Activated B cell treated with CpG ODN at 0.5 μM for 24 hours (primary cell): ENCODE data around the gene ADISSP. TPM values are rescaled to one million over a fixed set of nuclear protein-coding genes. Genes with fewer than 3 reads are reported as not detected.

ENCODE experiments used
- ATAC-seq: fragments of 200-7000 bp; cut with Tn5 transposase; one replicate; pipeline ENCODE4 v1.10.0; 2021; ENCODE audit warnings: low read depth, mild to moderate bottlenecking, moderate library complexity
- CTCF ChIA-PET: fragments of 350-600 bp; sonication (Branson Sonifier 250); formaldehyde crosslinking; loops from one replicate; lab custom pipeline; 2021; ENCODE audit warnings: antibody characterized with exemption; lab: Charles Lee
- POLR2A ChIA-PET: fragments of 350-600 bp; sonication (Branson Sonifier 250); formaldehyde crosslinking; loops from one replicate; lab custom pipeline; 2021; ENCODE audit warnings: antibody characterized with exemption; lab: Charles Lee
- DNase-seq: peaks from one replicate; pipeline ENCODE4 v3.0.0; 2022
- H3K27ac Mint-ChIP-seq: one replicate; pipeline ENCODE4 v1.8.0; 2020; ENCODE audit warnings: mixed read lengths
- H3K27me3 Mint-ChIP-seq: one replicate; pipeline ENCODE4 v1.8.0; 2021; ENCODE audit warnings: mixed read lengths
- H3K36me3 Mint-ChIP-seq: one replicate; pipeline ENCODE4 v1.8.0; 2021; ENCODE audit warnings: low read depth, mixed read lengths
- H3K4me1 Mint-ChIP-seq: one replicate; pipeline ENCODE4 v1.8.0; 2021; ENCODE audit warnings: mixed read lengths
- H3K4me3 Mint-ChIP-seq: one replicate; pipeline ENCODE4 v1.8.0; 2020; ENCODE audit warnings: mild to moderate bottlenecking, mixed read lengths
- H3K9me3 Mint-ChIP-seq: one replicate; pipeline ENCODE4 v1.8.0; 2020; ENCODE audit warnings: mixed read lengths
- CTCF ChIP-seq: fragments of 200-600 bp; IDR thresholded peaks from one replicate; pipeline ENCODE4 v1.8.0; 2022; ENCODE audit warnings: antibody characterized with exemption, mild to moderate bottlenecking
- intact Hi-C: fragments of 100-400 bp; cut with micrococcal nuclease; formaldehyde crosslinking; loops from one replicate; pipeline ENCODE4 v1.15.1; 2024
- total RNA-seq: library from RNA; stranded (reverse); gene quantifications from 2 replicates; pipeline ENCODE4 v1.2.3, GENCODE V29; 2022

Gene ADISSP
- total RNA-seq, 1 donor from 2014 or later: 29.9 TPM

GRCh38 chr20:3755814-3756480 lies 11.6 kb downstream of the ADISSP start:
- Mint-ChIP-seq H3K4me3 (no peak overlapping the region), H3K27ac (no peak overlapping the region), H3K27me3 (no peaks in the 10 kb centered on the region), H3K4me1 (peaks cover 12% of the 10 kb centered on the region), H3K36me3 (peaks cover 18% of the 10 kb centered on the region), H3K9me3 (no peaks in the 10 kb centered on the region)
- no peak for TF ChIP-seq CTCF
- DNase-seq (no peak), ATAC-seq (no peak)
- intact Hi-C loops: no loop called here
- CTCF ChIA-PET: interaction anchor here (1.0 to 5.5 kb wide), 3 partner anchors 12 to 100 kb away, joined by 3 to 32 read pairs (median 5); partner anchors contain the start of gene ADISSP
- POLR2A ChIA-PET: interaction anchor here (1.4 kb wide), 1 partner anchor 13 kb away, joined by 4 read pairs; no protein-coding TSS in a partner anchor

- DNase-seq (no peak), ATAC-seq (no peak)
- ChIA-PET CTCF (interaction anchor here (1.0 to 5.5 kb wide), 2 partner anchors 12 to 100 kb away, joined by 3 to 32 read pairs; partner anchors contain the start of gene ADISSP), POLR2A (interaction anchor here (1.1 to 1.5 kb wide), 2 partner anchors 13 to 65 kb away, joined by 4 to 6 read pairs; partner anchors contain the start of genes ADISSP and AP5S1)
- Mint-ChIP-seq H3K4me1 (peaks cover 11% of the 10 kb centered on the region), H3K27ac (no peak overlapping the region), H3K9me3 (no peaks in the 10 kb centered on the region), H3K36me3 (peaks cover 18% of the 10 kb centered on the region), H3K4me3 (no peak overlapping the region), H3K27me3 (no peaks in the 10 kb centered on the region)
- no peak for TF ChIP-seq CTCF
- intact Hi-C loops: no loop called here
Measured at GRCh38 chr20:3755269-3755668, 12.3 kb downstream of the ADISSP start.

GRCh38 chr20:3754276-3754630 lies 13.3 kb downstream of the ADISSP start:
- intact Hi-C loops: no loop called here
- no peak for TF ChIP-seq CTCF
- Mint-ChIP-seq H3K27ac (no peak overlapping the region), H3K9me3 (no peaks in the 10 kb centered on the region), H3K36me3 (peaks cover 14% of the 10 kb centered on the region), H3K27me3 (no peaks in the 10 kb centered on the region), H3K4me1 (peaks cover 11% of the 10 kb centered on the region), H3K4me3 (no peak overlapping the region)
- no peak for DNase-seq
- ATAC-seq: no peak
- POLR2A ChIA-PET: interaction anchor here (1.1 to 1.5 kb wide), 2 partner anchors 14 to 66 kb away, joined by 4 to 6 read pairs; partner anchors contain the start of genes ADISSP and AP5S1
- CTCF ChIA-PET: interaction anchor here (2.1 to 5.5 kb wide), 2 partner anchors 10 to 13 kb away, joined by 7 to 32 read pairs; partner anchors contain the start of gene ADISSP

GRCh38 chr20:3753501-3754275 lies 13.9 kb downstream of the ADISSP start:
- Mint-ChIP-seq H3K4me1 (peaks cover 11% of the 10 kb centered on the region), H3K27me3 (no peaks in the 10 kb centered on the region), H3K4me3 (no peak overlapping the region), H3K36me3 (peaks cover 14% of the 10 kb centered on the region), H3K27ac (no peak overlapping the region), H3K9me3 (no peaks in the 10 kb centered on the region)
- ChIA-PET CTCF (interaction anchor here (1.5 to 5.5 kb wide), 3 partner anchors 10 to 332 kb away, joined by 6 to 32 read pairs (median 7); partner anchors contain the start of gene ADISSP), POLR2A (interaction anchor here (0.9 to 1.5 kb wide), 3 partner anchors 14 to 66 kb away, joined by 4 to 6 read pairs (median 4); partner anchors contain the start of genes ADISSP and AP5S1)
- intact Hi-C loops: loop anchor here (1.0 kb wide), 5 partner anchors 15 to 332 kb away; partner anchors contain the start of gene AP5S1
- ATAC-seq: no peak
- no peak for DNase-seq
- TF ChIP-seq CTCF: no peak
